Neural progenitor cell (in vitro differentiated cells): Measurements from ENCODE around the gene CUEDC1. TPM values are rescaled to one million over a fixed set of nuclear protein-coding genes. Genes with fewer than 3 reads are reported as not detected.

Source experiments
- DNase-seq: peaks from one replicate; pipeline ENCODE4 v3.0.0-alpha.2; 2016; ENCODE audit warnings: low spot score
- H2AFZ ChIP-seq: fragments of 200-600 bp; sonication (generic); replicated peaks from 2 replicates; pipeline ENCODE4 v1.6.1; 2016; ENCODE audit warnings: antibody characterized with exemption
- H3F3A ChIP-seq: fragments of 200-600 bp; sonication (generic); 2 replicates; pipeline ENCODE4 v1.6.1; 2016; ENCODE audit warnings: antibody characterized with exemption, low read depth
- H3K27ac ChIP-seq: fragments of 200-600 bp; sonication (generic); 2 replicates; pipeline ENCODE4 v1.5.1; 2016; ENCODE audit warnings: mild to moderate bottlenecking
- H3K27me3 ChIP-seq: fragments of 200-600 bp; sonication (generic); 2 replicates; pipeline ENCODE4 v1.6.1; 2016; ENCODE audit warnings: mild to moderate bottlenecking, moderate library complexity
- H3K36me3 ChIP-seq: fragments of 200-600 bp; sonication (generic); 2 replicates; pipeline ENCODE4 v1.5.1; 2016
- H3K4me1 ChIP-seq: fragments of 200-600 bp; sonication (generic); 2 replicates; pipeline ENCODE4 v1.6.1; 2016; ENCODE audit warnings: mixed run types
- H3K4me2 ChIP-seq: fragments of 200-600 bp; sonication (generic); 2 replicates; pipeline ENCODE4 v1.6.1; 2016
- H3K4me3 ChIP-seq: fragments of 200-600 bp; sonication (generic); 2 replicates; pipeline ENCODE4 v1.5.1; 2016
- H3K79me2 ChIP-seq: fragments of 200-600 bp; sonication (generic); 2 replicates; pipeline ENCODE4 v1.6.1; 2016; ENCODE audit warnings: low read depth
- H3K9ac ChIP-seq: fragments of 200-600 bp; sonication (generic); 2 replicates; pipeline ENCODE4 v1.6.1; 2016
- H3K9me3 ChIP-seq: fragments of 200-600 bp; sonication (generic); 2 replicates; pipeline ENCODE4 v1.5.1; 2016; ENCODE audit warnings: low read depth
- H4K20me1 ChIP-seq: fragments of 200-600 bp; sonication (generic); 2 replicates; pipeline ENCODE4 v1.6.1; 2016; ENCODE audit warnings: low read depth
- H3K27ac Mint-ChIP-seq: 3 replicates; pipeline ENCODE4 v1.8.0; 2021; ENCODE audit warnings: mixed read lengths
- H3K27me3 Mint-ChIP-seq: 2 replicates; pipeline ENCODE4 v1.8.0; 2022; ENCODE audit warnings: low read depth, mild to moderate bottlenecking, inconsistent platforms, moderate library complexity, mixed read lengths; ENCODE audit not compliant: insufficient read depth
- H3K36me3 Mint-ChIP-seq: 3 replicates; pipeline ENCODE4 v1.8.0; 2021; ENCODE audit warnings: mixed read lengths
- H3K4me1 Mint-ChIP-seq: 3 replicates; pipeline ENCODE4 v1.8.0; 2021; ENCODE audit warnings: mixed read lengths
- H3K4me3 Mint-ChIP-seq: 3 replicates; pipeline ENCODE4 v1.8.0; 2021; ENCODE audit warnings: mild to moderate bottlenecking, moderate library complexity, mixed read lengths
- H3K9me3 Mint-ChIP-seq: 3 replicates; pipeline ENCODE4 v1.8.0; 2020; ENCODE audit warnings: mixed read lengths
- CTCF ChIP-seq: fragments of 200-600 bp; sonication (generic); IDR thresholded peaks from 2 replicates; pipeline ENCODE4 v1.5.1; 2017; ENCODE audit warnings: antibody characterized with exemption, mild to moderate bottlenecking
- EZH2 ChIP-seq: fragments of 200-600 bp; sonication (generic); IDR thresholded peaks from 2 replicates; pipeline ENCODE4 v1.6.1; 2017; ENCODE audit warnings: antibody characterized with exemption, mild to moderate bottlenecking, moderate library complexity
- EZH2phosphoT487 ChIP-seq: fragments of 200-600 bp; sonication (generic); IDR thresholded peaks from 2 replicates; pipeline ENCODE4 v1.6.1; 2017; ENCODE audit warnings: antibody characterized with exemption
- total RNA-seq: library from RNA; depleted of rRNA; stranded (reverse); fragments of >200 nt; gene quantifications from 2 replicates; pipeline ENCODE4 v1.2.3, GENCODE V29; 2015; ENCODE audit warnings: low replicate concordance

The CUEDC1 gene
- total RNA-seq, 1 donor from 2014 or later = 8.8 TPM

GRCh38 chr17:57944908-57945307 lies 10.3 kb downstream of the CUEDC1 start:
- no peak for DNase-seq
- Histone ChIP-seq H3F3A (peaks cover 11% of the 10 kb centered on the region), H3K9me3 (no peaks in the 10 kb centered on the region), H3K36me3 (no peaks in the 10 kb centered on the region), H3K4me3 (no peak overlapping the region), H3K27ac (no peak overlapping the region), H3K27me3 (no peaks in the 10 kb centered on the region), H2AFZ (no peak overlapping the region), H4K20me1 (peaks cover 14% of the 10 kb centered on the region), H3K79me2 (no peaks in the 10 kb centered on the region), H3K4me2 (no peak overlapping the region), H3K4me1 (peaks cover 36% of the 10 kb centered on the region), H3K9ac (no peak overlapping the region)
- peaks cover 5% of the 10 kb centered on the region for H3K27me3 Mint-ChIP-seq
- H3K9me3 Mint-ChIP-seq = no peaks in the 10 kb centered on the region
- H3K27ac Mint-ChIP-seq = no peak overlapping the region
- H3K36me3 Mint-ChIP-seq = peaks cover 12% of the 10 kb centered on the region
- H3K4me1 Mint-ChIP-seq = peaks cover 82% of the 10 kb centered on the region
- H3K4me3 Mint-ChIP-seq = no peak overlapping the region
- TF ChIP-seq CTCF = no peak
- TF ChIP-seq EZH2phosphoT487 = no peak
- TF ChIP-seq EZH2 = no peak

GRCh38 chr17:57943645-57944044 lies 11.6 kb downstream of the CUEDC1 start:
- Mint-ChIP-seq H3K4me3 (no peak overlapping the region), H3K9me3 (no peaks in the 10 kb centered on the region), H3K4me1 (peaks cover 82% of the 10 kb centered on the region), H3K36me3 (peaks cover 6% of the 10 kb centered on the region), H3K27me3 (peaks cover 2% of the 10 kb centered on the region), H3K27ac (peak overlapping the region; percentile 29)
- Histone ChIP-seq H3K9ac (no peak overlapping the region), H2AFZ (no peak overlapping the region), H3K36me3 (no peaks in the 10 kb centered on the region), H4K20me1 (peaks cover 14% of the 10 kb centered on the region), H3K9me3 (no peaks in the 10 kb centered on the region), H3K79me2 (no peaks in the 10 kb centered on the region), H3K27me3 (no peaks in the 10 kb centered on the region), H3K4me2 (no peak overlapping the region), H3K27ac (no peak overlapping the region), H3F3A (peaks cover 11% of the 10 kb centered on the region), H3K4me3 (no peak overlapping the region), H3K4me1 (peaks cover 40% of the 10 kb centered on the region)
- DNase-seq = no peak
- TF ChIP-seq EZH2 (no peak), CTCF (no peak), EZH2phosphoT487 (no peak)

- no peak overlapping the region for H2AFZ ChIP-seq
- no peaks in the 10 kb centered on the region for H3K9me3 ChIP-seq
- no peak overlapping the region for H3K4me2 ChIP-seq
- H3K4me3 ChIP-seq = no peak overlapping the region
- no peak overlapping the region for H3K9ac ChIP-seq
- peaks cover 11% of the 10 kb centered on the region for H3F3A ChIP-seq
- no peak for TF ChIP-seq EZH2
- TF ChIP-seq EZH2phosphoT487 = no peak
- no peak for TF ChIP-seq CTCF
- H3K27ac Mint-ChIP-seq = no peak overlapping the region
- H3K36me3 Mint-ChIP-seq = peaks cover 6% of the 10 kb centered on the region
- H3K4me1 ChIP-seq = peaks cover 40% of the 10 kb centered on the region
- H3K27me3 Mint-ChIP-seq = peaks cover 2% of the 10 kb centered on the region
- peak overlapping the region; percentile 25 for H3K4me3 Mint-ChIP-seq
- H3K36me3 ChIP-seq = no peaks in the 10 kb centered on the region
- H4K20me1 ChIP-seq = peaks cover 14% of the 10 kb centered on the region
- H3K27me3 ChIP-seq = no peaks in the 10 kb centered on the region
- H3K9me3 Mint-ChIP-seq = no peaks in the 10 kb centered on the region
- H3K79me2 ChIP-seq = peaks cover 3% of the 10 kb centered on the region
- H3K27ac ChIP-seq = no peak overlapping the region
- DNase-seq = no peak
- H3K4me1 Mint-ChIP-seq = peaks cover 80% of the 10 kb centered on the region
Measured at GRCh38 chr17:57943140-57943539, 12.1 kb downstream of the CUEDC1 start.
